ENCODE results near the gene APLP2. TPM values are rescaled to one million over a fixed set of nuclear protein-coding genes. Genes with fewer than 3 reads are reported as not detected.

APLP2 gene
- total and polyA plus RNA-seq, 9 of the 15 experiments (the other 6 are each of a cell fraction or from before 2014, with no cell fraction given) = 17.4 to 164 (median 118) TPM

GRCh38 chr11:130131961-130132850, 62.5 kb downstream of the APLP2 start (continued):
- TF ChIP-seq, protein P1, sequence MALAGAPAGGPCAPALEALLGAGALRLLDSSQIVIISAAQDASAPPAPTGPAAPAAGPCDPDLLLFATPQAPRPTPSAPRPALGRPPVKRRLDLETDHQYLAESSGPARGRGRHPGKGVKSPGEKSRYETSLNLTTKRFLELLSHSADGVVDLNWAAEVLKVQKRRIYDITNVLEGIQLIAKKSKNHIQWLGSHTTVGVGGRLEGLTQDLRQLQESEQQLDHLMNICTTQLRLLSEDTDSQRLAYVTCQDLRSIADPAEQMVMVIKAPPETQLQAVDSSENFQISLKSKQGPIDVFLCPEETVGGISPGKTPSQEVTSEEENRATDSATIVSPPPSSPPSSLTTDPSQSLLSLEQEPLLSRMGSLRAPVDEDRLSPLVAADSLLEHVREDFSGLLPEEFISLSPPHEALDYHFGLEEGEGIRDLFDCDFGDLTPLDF (CRISPR knock-in tag; IDR thresholded peaks at IDR 0.05) = no peak
- TF ChIP-seq ESRRB (CRISPR knock-in tag; IDR thresholded peaks at IDR 0.05; ENCODE audit: borderline replicate concordance) (no peak), POLR2G (IDR thresholded peaks at IDR 0.05; ENCODE audit: low read depth, low read length) (no peak), WHSC1 (IDR thresholded peaks at IDR 0.05; ENCODE audit: low read length) (no peak), ZNF764 (CRISPR knock-in tag; IDR thresholded peaks at IDR 0.05; ENCODE audit: low read depth) (no peak), RB1 (IDR thresholded peaks at IDR 0.05; ENCODE audit: low read depth) (0 out of 2 replicates have a peak, but pooled peaks have one; percentile 4), E4F1 (CRISPR knock-in tag; IDR thresholded peaks at IDR 0.05; ENCODE audit: borderline replicate concordance) (no peak), SIN3A (IDR thresholded peaks at IDR 0.05; ENCODE audit: borderline replicate concordance in 2 of 2, control insufficient read depth in 1 of 2, low read depth in 2 of 2, low read length in 2 of 2) (no peak), E2F6 (IDR thresholded peaks at IDR 0.05; ENCODE audit: borderline replicate concordance in 1 of 2, extremely low read depth in 1 of 2, insufficient read depth in 1 of 2, insufficient read length in 1 of 2, low read depth in 1 of 2, low read length in 1 of 2, poor library complexity in 1 of 2, severe bottlenecking in 1 of 2) (no peak), POLR2H (tag; IDR thresholded peaks at IDR 0.05; ENCODE audit: low read depth) (no peak), NUFIP1 (IDR thresholded peaks at IDR 0.05; ENCODE audit: partially characterized antibody) (no peak), ERF (CRISPR knock-in tag; IDR thresholded peaks at IDR 0.05) (no peak), AFF4 (CRISPR knock-in tag; IDR thresholded peaks at IDR 0.05) (no peak), CBFB (CRISPR knock-in tag; IDR thresholded peaks at IDR 0.05) (no peak), SMC3 (conservative IDR thresholded peaks at IDR 0.05; ENCODE audit: insufficient read depth, low read depth, low read length) (peak; percentile 66), NCOA4 (IDR thresholded peaks at IDR 0.05; ENCODE audit: partially characterized antibody) (no peak)
